Measurements from ENCODE around the gene MCRS1. TPM values are rescaled to one million over a fixed set of nuclear protein-coding genes. Genes with fewer than 3 reads are reported as not detected.

MCRS1 gene
- total and polyA plus RNA-seq, 2 donors (not counting 3 experiments of a cell fraction or from before 2014, with no cell fraction given) = 71.1 to 99.3 TPM

Small RNAs within 50 kb of the gene (small RNA-seq; reads per million reads assigned to genes)
- gene POLR2KP1 (ENCODE audit: insufficient read depth, insufficient read length, low read depth, low replicate concordance) (0.66 reads per million), gene RNU6-834P (ENCODE audit: insufficient read depth, insufficient read length, low read depth, low replicate concordance) (not detected)

Other genes with a start within 250 kb of the MCRS1 start
- gene TROAP, start 244.9 kb downstream of the MCRS1 start, total RNA-seq = 62.4 and 68.6 TPM in 2 replicates
- 27.3 and 31.7 TPM in 2 replicates for gene TROAP, start 244.9 kb downstream of the MCRS1 start, polyA plus RNA-seq
- not detected in 2 replicates for gene C1QL4, start 231.0 kb downstream of the MCRS1 start, total RNA-seq
- gene C1QL4, start 231.0 kb downstream of the MCRS1 start, polyA plus RNA-seq = not detected in 2 replicates
- gene DNAJC22, start 221.3 kb downstream of the MCRS1 start, total RNA-seq = 1.1 and 1.3 TPM in 2 replicates
- gene DNAJC22, start 221.3 kb downstream of the MCRS1 start, polyA plus RNA-seq = 1.4 TPM in 2 replicates
- 58.8 and 66.5 TPM in 2 replicates for gene SPATS2, start 200.7 kb downstream of the MCRS1 start, total RNA-seq
- 32.6 and 55.8 TPM in 2 replicates for gene SPATS2, start 200.7 kb downstream of the MCRS1 start, polyA plus RNA-seq
- 0.13 and 0.18 TPM in 2 replicates for gene KCNH3, start 29.1 kb downstream of the MCRS1 start, total RNA-seq
- gene KCNH3, start 29.1 kb downstream of the MCRS1 start, polyA plus RNA-seq = 0.13 and 0.14 TPM in 2 replicates
- 0.21 and 0.33 TPM in 2 replicates for gene FAM186B, start 37.5 kb upstream of the MCRS1 start, total RNA-seq
- gene FAM186B, start 37.5 kb upstream of the MCRS1 start, polyA plus RNA-seq = 0.10 and 0.11 TPM in 2 replicates
- gene PRPF40B, start 55.4 kb upstream of the MCRS1 start, total RNA-seq = 9.5 and 9.9 TPM in 2 replicates
- 5.4 TPM in 2 replicates for gene PRPF40B, start 55.4 kb upstream of the MCRS1 start, polyA plus RNA-seq
- gene FMNL3, start 139.3 kb upstream of the MCRS1 start, total RNA-seq = 93.2 and 93.3 TPM in 2 replicates
- 33.6 and 35.1 TPM in 2 replicates for gene FMNL3, start 139.3 kb upstream of the MCRS1 start, polyA plus RNA-seq
- gene TMBIM6, start 173.4 kb upstream of the MCRS1 start, total RNA-seq = 393 and 395 TPM in 2 replicates
- 545 and 579 TPM in 2 replicates for gene TMBIM6, start 173.4 kb upstream of the MCRS1 start, polyA plus RNA-seq